KOPT-K1 (cell line): ENCODE measurements around the gene PSMD5.

Experiments used
- H3K27ac ChIP-seq: fragments of 200-600 bp; sonication (generic); 2 replicates; pipeline ENCODE4 v1.5.1; 2016; ENCODE audit warnings: antibody characterized with exemption, mild to moderate bottlenecking, low read depth, low read length; ENCODE audit not compliant: poor library complexity, severe bottlenecking
- H3K36me3 ChIP-seq: fragments of 200-600 bp; sonication (generic); 2 replicates; pipeline ENCODE4 v1.5.1; 2017; ENCODE audit warnings: antibody characterized with exemption, mild to moderate bottlenecking, low read length, moderate library complexity; ENCODE audit not compliant: insufficient read depth
- H3K9me3 ChIP-seq: fragments of 200-600 bp; sonication (generic); 2 replicates; pipeline ENCODE4 v1.5.1; 2017; ENCODE audit warnings: antibody characterized with exemption, low read length, mild to moderate bottlenecking; ENCODE audit not compliant: insufficient read depth, poor library complexity, severe bottlenecking

The PSMD5 gene

GRCh38 chr9:120868339-120868675, 25.6 kb upstream of the PSMD5 start:
- Histone ChIP-seq H3K36me3 (peaks cover 90% of the 10 kb centered on the region), H3K27ac (peak overlapping the region; percentile 29), H3K9me3 (no peaks in the 10 kb centered on the region)

GRCh38 chr9:120867676-120868338, 25.1 kb upstream of the PSMD5 start:
- Histone ChIP-seq H3K27ac (peak overlapping the region; percentile 29), H3K9me3 (no peaks in the 10 kb centered on the region), H3K36me3 (peaks cover 90% of the 10 kb centered on the region)

- peaks cover 90% of the 10 kb centered on the region for H3K36me3 ChIP-seq
- no peaks in the 10 kb centered on the region for H3K9me3 ChIP-seq
- H3K27ac ChIP-seq = no peak overlapping the region
Observed at GRCh38 chr9:120866651-120867050, 23.9 kb upstream of the PSMD5 start.

DNA sequence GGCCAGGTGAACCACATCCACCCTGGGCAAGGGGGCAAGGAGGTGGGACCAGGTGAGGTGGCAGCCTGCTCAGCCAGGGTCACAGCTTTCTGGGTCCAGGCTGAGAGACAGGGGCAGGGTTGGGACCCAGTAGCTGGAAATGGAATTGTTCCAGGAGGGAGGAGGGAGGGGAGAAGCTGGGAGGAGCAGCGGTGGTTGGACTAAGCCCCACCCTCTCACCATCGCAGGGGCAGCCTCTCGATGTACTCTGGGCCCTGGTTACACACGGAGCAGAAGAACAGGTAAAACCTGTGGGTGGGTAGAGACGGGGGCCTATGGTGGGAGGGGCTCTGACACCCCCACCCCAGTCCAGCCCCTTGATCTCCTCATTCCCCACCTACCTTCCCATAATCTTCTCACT, 23.1 kb upstream of the PSMD5 start:
- H3K27ac ChIP-seq = no peak overlapping the region
- H3K9me3 ChIP-seq = no peaks in the 10 kb centered on the region
- peaks cover 90% of the 10 kb centered on the region for H3K36me3 ChIP-seq

DNA sequence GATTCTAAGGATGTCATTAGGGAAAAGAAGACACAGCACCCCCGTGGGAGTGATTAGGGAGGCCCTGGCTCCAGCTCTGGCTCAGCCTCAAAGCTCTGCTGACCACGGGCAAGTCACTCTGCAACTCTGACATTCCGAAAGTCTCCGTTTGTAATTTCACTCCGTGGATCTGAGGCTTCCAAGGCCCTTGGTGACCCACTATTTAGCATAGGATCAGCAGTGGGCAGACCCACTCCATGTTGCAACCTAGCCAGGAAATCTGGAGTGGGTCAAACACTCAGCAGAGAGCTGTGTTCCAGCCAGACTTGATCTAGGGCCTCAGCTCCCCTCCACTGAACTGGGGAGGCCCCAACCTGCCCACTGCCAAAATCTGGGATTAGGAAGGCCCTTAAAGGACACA, 22.5 kb upstream of the PSMD5 start:
- Histone ChIP-seq H3K36me3 (peaks cover 90% of the 10 kb centered on the region), H3K9me3 (no peaks in the 10 kb centered on the region), H3K27ac (no peak overlapping the region)

GRCh38 chr9:120864719-120865118, 22.0 kb upstream of the PSMD5 start:
- Histone ChIP-seq H3K36me3 (peaks cover 90% of the 10 kb centered on the region), H3K9me3 (no peaks in the 10 kb centered on the region), H3K27ac (no peak overlapping the region)

DNA sequence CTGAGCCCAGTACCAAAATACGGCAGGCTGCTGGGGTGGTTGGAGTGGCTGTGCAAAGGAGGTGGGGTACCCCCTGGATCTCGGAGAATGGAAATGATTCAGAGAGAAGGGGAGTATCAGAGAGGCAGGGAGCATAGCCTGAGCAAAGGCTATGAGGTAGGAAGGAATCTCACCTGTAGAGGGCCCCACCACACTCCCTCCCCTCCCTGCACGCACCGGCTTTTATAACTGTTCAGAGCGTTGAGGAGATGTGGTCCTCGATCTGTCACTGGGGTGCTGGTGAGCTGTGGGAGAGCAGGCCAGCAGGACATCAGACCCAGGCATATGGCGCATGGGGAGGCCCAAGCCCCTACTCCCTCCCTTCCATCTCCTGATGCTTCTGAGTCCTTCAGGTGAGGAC, 21.1 kb upstream of the PSMD5 start:
- Histone ChIP-seq H3K27ac (no peak overlapping the region), H3K9me3 (no peaks in the 10 kb centered on the region), H3K36me3 (peaks cover 91% of the 10 kb centered on the region)

DNA sequence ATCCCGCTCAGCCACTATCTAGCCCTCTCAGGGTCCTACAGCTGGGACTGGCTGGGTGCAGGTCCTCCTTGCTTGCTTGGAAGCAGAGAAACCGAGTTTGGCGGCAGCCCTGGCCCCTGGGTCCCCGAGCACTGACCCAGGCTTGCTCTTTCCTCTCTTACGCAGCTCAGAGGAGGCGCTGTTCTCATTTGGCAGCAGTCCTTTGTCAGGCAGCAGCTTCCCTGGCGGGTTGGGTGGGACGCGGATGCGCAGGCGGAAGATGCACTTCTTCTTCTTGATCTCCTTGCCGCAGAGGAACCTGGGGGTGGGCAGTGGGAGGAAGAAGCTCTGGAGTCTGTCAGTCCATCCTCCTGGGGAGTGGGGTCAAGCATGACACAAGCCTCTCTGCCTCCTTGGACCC, 19.7 kb upstream of the PSMD5 start:
- Histone ChIP-seq H3K9me3 (no peaks in the 10 kb centered on the region), H3K36me3 (peaks cover 96% of the 10 kb centered on the region), H3K27ac (no peak overlapping the region)

GRCh38 chr9:120861935-120862334, 19.2 kb upstream of the PSMD5 start:
- Histone ChIP-seq H3K36me3 (peaks cover 96% of the 10 kb centered on the region), H3K9me3 (no peaks in the 10 kb centered on the region), H3K27ac (no peak overlapping the region)

DNA sequence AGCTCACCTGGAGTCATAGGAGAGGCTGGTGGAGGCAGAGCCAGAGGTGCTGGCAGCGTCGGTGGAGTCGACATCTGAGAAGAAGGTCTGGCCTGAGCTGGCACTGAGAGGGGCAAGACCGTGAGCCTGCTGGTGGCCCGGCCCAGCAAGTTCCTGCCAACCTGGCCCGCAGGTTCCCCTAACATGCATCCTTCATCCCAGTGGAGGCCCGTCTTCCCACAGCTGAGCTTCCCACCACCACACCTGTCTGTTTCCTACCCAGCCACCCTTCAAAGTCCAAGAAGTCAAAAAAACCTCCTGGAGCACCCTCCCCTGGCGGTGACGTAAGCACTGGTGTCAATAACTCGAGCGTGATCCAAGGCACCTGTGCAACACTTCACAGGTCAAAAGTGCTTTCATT, 17.4 kb upstream of the PSMD5 start:
- Histone ChIP-seq H3K27ac (no peak overlapping the region), H3K36me3 (peaks cover 96% of the 10 kb centered on the region), H3K9me3 (no peaks in the 10 kb centered on the region)

DNA sequence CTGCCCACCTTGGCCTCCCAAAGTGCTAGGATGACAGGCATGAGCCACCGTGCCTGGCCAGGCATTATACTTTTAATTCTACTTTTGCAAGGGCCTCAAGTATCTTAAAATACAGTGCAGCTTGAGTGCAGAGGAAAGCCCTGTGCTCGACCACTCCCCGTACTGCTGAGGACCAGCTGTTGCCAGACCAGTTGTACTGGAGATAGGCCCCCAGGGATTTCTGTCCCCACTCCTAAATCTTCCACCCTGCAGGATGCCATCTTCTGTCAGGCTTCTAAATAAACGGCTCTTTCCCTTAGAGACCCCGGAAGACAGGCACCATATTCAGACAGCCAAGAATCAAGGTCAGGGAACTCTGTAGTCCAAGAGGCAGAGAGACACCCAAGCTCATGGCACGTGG, 16.6 kb upstream of the PSMD5 start:
- H3K9me3 ChIP-seq = no peaks in the 10 kb centered on the region
- H3K27ac ChIP-seq = no peak overlapping the region
- H3K36me3 ChIP-seq = peaks cover 100% of the 10 kb centered on the region

DNA sequence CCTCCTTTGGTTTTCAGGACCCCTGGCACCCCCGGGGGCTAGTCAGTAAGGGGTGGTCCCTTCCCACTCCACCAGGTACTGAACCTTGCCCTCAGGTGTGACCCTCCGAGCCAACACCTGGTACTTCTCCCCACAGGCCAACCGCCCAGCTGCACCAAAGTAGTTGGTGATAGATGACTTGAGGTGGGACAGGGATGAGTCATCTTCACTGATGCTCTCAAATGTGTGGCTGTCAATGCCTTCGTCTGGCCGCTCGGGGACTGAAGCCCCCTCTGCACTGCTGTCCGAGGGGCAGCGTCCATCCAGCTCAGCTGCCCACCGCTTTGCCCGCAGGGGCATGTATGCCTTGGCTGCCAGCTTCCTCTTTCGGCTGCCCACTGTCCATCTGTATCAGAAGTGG, 15.2 kb upstream of the PSMD5 start:
- H3K9me3 ChIP-seq = no peaks in the 10 kb centered on the region
- no peak overlapping the region for H3K27ac ChIP-seq
- peaks cover 100% of the 10 kb centered on the region for H3K36me3 ChIP-seq

DNA sequence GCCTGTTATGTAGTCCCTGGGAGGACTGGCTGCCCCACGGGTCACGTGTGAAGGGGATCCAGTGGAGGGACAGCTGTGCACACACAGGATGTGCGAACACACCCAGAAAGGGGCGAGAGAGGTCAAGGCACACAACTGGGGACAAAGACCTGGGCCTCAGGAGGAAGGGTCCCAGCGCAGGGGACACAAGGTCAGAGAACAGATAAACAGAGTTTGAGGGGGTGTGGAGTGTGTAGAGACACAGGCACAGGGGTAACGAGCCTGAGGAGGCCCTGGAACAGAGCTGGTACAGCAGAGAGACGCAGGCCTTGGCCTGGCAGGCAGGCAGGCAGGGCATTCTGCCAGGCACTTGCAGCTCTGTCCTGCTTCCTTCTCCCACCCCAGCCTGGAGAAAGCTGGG, 14.8 kb upstream of the PSMD5 start:
- no peak overlapping the region for H3K27ac ChIP-seq
- H3K36me3 ChIP-seq = peaks cover 100% of the 10 kb centered on the region

GRCh38 chr9:120856700-120857099, 14.0 kb upstream of the PSMD5 start:
- H3K36me3 ChIP-seq = peaks cover 100% of the 10 kb centered on the region
- no peaks in the 10 kb centered on the region for H3K9me3 ChIP-seq
- no peak overlapping the region for H3K27ac ChIP-seq

More for the DNA sequence above, 14.8 kb upstream of the PSMD5 start:
- no peaks in the 10 kb centered on the region for H3K9me3 ChIP-seq

GRCh38 chr9:120855827-120856670, 13.3 kb upstream of the PSMD5 start:
- no peak overlapping the region for H3K27ac ChIP-seq
- peaks cover 100% of the 10 kb centered on the region for H3K36me3 ChIP-seq
- no peaks in the 10 kb centered on the region for H3K9me3 ChIP-seq
